Measurements from ENCODE around the gene PRMT5.
A peak's percentile ranks its signal among the peaks of the same experiment; 100 is the strongest.

The PRMT5 gene

GRCh38 chr14:22895402-22895801 is 33.8 kb downstream of the PRMT5 start:
- DNase-seq: no peak

- DNase-seq: no peak
Measured at GRCh38 chr14:22893706-22894105, 35.5 kb downstream of the PRMT5 start.

- no peak for DNase-seq
Measured at GRCh38 chr14:22892488-22892887, 36.7 kb downstream of the PRMT5 start.

- no peak for DNase-seq
Measured at GRCh38 chr14:22890416-22890815, 38.8 kb downstream of the PRMT5 start.

GRCh38 chr14:22888662-22889061 is 40.5 kb downstream of the PRMT5 start:
- DNase-seq: no peak

GRCh38 chr14:22887990-22888378 is 41.2 kb downstream of the PRMT5 start:
- no peak for DNase-seq

GRCh38 chr14:22887260-22887989 is 41.8 kb downstream of the PRMT5 start:
- peak; percentile 94 for DNase-seq

- DNase-seq: peak; percentile 92
Measured at GRCh38 chr14:22886500-22887259, 42.5 kb downstream of the PRMT5 start.

GRCh38 chr14:22885975-22886374 is 43.2 kb downstream of the PRMT5 start:
- no peak for DNase-seq

- no peak for DNase-seq
Measured at GRCh38 chr14:22884738-22885523, 44.2 kb downstream of the PRMT5 start.

GRCh38 chr14:22884076-22884737 is 45.0 kb downstream of the PRMT5 start:
- no peak for DNase-seq

GRCh38 chr14:22883173-22883976 is 45.8 kb downstream of the PRMT5 start, which contains the start of gene REM2:
TSS of gene REM2 (plus strand) at chr14:22883222. CDS start at chr14:22883288, 66 bp downstream.
- DNase-seq: no peak

GRCh38 chr14:22882529-22883172 is 46.5 kb downstream of the PRMT5 start:
- DNase-seq: peak; percentile 8

- DNase-seq: no peak
Measured at GRCh38 chr14:22882064-22882463, 47.1 kb downstream of the PRMT5 start.

- no peak for DNase-seq
Measured at GRCh38 chr14:22878271-22879246, 50.6 kb downstream of the PRMT5 start.

GRCh38 chr14:22877000-22877501 is 52.1 kb downstream of the PRMT5 start:
- no peak for DNase-seq

GRCh38 chr14:22875748-22876319 is 53.3 kb downstream of the PRMT5 start:
- DNase-seq: no peak

- DNase-seq: no peak
Measured at GRCh38 chr14:22875003-22875747, 54.0 kb downstream of the PRMT5 start.
